ENCODE results near the gene SCUBE2.

GRCh38 chr11:8980485-8980884 lies 110.9 kb downstream of the SCUBE2 start:
- TF ChIP-seq CTCF (IDR thresholded peaks at IDR 0.05 in 4 of 5, conservative IDR thresholded peaks at IDR 0.05 in 1 of 5), result no peak
- no peak for TF ChIP-seq POLR2A (IDR thresholded peaks at IDR 0.05)
